Measurements from ENCODE around the gene XRCC3. TPM values are rescaled to one million over a fixed set of nuclear protein-coding genes. Genes with fewer than 3 reads are reported as not detected.
"Not testable (repeated sequence)": the region's sequence is repeated elsewhere in the genome, so short reads cannot be mapped to it uniquely, and the experiment has no call there.

The XRCC3 gene
- total RNA-seq, 1 donor from 2014 or later, result 7.0 TPM

DNA sequence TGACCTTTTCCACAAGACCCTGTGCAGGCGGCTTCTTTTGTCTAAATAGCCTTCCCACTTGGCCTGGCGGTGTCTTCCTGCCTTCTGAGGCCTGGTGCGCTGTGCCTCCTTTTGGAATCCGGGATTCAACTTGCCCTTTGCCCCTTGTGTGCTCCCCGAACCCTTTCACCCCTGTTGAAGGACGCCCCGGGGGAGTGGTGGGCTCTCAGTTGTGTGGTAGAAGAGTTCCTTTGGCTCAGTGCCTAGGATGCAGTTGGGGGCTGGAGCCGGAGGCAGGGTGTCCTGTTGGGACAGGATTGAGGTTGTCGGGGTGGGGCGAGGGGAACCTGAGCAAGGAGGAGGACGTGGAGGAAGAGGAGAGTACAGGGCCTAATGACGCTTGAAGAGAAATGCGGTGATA lies 51.7 kb downstream of the XRCC3 start:
- no peak for DNase-seq

DNA sequence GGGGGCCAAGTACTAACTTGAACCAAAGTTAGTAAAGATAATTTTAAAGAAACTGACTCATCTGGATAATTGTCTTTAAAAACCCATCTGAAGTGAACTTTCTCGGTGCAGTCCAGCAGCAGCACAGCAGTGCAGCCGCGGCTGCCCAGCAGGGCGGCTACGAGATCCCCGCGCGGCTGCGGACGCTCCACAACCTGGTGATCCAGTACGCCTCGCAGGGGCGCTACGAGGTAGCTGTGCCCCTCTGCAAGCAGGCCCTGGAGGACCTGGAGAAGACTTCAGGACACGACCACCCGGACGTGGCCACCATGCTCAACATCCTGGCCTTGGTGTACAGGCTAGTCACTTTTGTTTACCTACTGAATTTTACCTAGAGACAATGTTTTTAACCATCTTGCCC lies 52.7 kb downstream of the XRCC3 start:
- no peak for DNase-seq

DNA sequence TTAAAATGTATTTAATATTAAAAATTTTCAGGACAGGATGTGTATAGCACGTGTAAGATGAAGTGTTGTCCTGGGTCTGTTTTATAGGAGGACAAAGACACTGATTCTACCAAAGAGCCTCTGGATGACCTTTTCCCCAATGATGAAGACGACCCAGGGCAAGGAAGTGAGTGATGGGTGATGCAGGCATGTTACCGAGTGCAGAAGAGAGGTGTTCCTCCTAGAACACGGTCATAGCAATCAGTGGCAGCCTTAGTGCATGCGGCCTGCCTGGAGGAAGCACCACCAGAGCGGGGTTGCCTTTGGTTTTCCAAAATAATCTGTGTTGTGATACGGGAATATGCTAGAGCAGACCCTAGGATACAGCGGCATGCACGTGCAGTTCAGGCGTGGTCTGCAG lies 53.2 kb downstream of the XRCC3 start:
- no peak for DNase-seq

DNA sequence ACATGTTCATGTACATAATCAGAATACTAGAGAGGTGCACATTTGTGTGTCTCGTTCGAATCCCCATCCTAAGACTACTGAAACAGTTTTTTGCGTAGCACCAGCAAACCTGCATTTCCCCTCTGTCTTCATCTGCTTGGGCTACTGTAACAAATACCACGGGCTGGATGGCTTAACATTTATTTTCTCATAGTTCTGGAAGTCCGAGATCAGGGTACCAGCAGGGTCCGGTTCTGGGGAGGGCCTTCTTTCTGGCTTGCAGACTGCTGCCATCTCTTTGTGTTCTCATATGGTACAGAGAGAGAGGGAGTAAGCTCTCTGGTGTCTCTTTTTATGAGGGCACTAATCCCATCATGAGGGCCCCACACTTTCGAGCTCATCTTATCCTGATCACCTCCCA lies 55.6 kb downstream of the XRCC3 start:
- DNase-seq, result no peak

DNA sequence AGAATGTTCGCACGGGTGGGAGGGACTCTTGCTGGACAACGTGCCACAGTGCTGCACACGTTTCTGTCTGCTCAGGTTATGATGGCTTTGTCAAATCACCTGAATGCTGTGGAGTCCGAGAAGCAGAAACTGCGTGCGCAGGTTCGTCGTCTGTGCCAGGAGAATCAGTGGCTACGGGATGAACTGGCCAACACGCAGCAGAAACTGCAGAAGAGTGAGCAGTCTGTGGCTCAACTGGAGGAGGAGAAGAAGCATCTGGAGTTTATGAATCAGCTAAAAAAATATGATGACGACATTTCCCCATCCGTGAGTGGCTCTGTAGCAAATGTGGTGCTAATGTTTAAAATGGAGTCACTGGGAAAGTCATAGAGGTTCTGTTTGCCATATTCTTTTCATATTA lies 57.8 kb downstream of the XRCC3 start:
- no peak for DNase-seq

DNA sequence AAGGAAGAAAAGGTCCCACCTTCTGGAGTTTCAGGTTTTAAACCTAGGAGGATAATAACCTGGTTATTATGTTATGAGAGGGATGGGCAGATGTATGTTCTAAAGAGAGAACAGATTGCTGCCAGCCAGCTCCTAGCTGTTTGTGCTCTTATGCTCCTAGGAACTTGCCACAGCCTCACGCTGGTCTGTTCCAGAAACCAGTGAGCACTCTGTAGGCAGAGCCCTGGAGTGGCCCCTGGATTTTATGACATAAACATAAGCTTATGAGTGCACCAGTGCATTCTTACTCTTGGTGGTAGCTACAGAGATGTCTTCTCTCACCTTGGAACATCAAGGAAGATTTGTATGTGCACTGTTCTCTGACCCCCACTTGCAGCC lies 58.5 kb downstream of the XRCC3 start:
- no peak for DNase-seq

DNA sequence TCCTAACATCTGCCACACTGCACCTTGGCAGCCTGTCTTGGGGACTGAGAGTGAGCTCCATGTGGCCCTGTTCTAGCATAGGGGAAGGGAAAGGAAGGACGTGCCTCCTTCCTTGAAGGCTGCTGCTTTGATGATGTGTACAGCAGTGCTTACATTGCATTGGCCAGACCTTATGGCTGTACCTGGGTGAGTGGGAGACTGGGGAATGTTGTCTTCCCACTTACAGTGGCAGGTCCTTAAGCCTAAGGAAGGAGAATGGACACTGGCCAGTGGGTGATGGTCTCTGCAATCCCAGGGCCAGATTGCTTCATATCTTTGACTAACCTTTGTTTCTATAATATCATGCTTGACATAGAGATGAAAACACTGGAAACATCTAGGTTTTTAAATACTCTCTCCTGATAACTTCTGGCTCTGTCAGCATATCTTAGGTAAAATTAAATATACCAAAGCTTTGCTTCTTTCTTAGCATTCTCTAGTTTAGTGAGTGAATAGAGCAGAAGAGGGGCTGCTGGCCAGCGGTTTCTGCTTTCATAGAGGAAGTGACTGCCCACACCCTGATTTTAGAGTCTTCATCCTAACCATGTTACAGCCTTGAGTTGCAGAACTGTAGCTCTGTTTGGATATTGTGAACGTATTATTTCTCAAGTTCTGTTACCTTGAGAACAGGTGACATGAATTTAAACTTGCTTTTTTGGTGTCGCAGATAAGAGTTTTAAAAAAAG lies 59.1 kb downstream of the XRCC3 start:
- DNase-seq, result no peak

DNA sequence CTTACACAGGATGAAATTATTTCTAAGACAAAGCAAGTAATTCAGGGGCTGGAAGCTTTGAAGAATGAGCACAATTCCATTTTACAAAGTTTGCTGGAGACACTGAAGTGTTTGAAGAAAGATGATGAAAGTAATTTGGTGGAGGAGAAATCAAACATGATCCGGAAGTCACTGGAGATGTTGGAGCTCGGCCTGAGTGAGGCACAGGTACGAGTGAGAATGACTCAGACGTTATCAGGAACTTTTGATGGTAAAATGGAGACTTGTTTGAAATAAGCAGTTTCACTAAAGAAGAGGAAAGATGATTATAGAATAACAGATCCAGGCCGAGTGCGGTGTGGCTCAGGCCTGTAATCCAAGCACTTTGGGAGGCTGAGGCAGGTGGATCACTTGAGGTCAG lies 60.6 kb downstream of the XRCC3 start:
- no peak for DNase-seq

DNA sequence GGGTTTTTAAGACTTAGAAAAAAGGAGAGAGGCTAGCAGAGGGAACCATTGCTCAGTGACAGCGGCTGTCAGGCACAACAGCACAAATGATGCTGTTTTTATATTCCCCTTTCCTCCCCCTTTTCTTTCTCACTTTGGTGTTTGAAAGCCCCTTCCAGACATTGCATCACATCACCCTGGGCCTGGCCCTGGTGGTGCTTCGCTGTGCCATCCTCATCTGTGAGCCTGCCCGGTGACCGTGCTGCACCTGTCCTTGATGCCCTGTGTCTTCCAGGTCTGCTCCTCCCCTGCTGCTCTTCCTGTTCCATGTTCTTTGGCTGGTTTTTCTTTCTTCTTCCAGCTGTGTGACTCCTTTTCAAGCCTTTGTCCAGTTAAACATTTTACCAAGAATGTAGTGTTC lies 61.4 kb downstream of the XRCC3 start:
- DNase-seq, result no peak

DNA sequence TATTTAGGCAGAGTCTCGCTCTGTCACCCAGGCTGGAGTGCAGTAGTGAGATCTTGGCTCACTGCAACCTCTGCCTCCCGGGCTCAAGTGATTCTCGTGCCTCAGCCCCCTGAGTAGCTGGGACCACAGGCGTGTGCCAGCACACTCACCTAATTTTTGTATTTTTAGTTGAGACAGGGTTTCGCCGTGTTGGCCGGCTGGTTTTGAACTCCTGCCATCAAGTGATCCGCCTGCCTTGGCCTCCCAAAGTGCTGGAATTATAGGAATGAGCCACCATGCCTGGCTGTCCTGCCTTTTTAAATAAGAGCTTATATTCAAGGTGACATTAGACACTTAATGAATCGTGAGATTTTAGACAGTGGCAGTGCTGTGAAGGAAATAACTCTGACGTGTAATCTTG lies 61.9 kb downstream of the XRCC3 start:
- not testable (repeated sequence) for DNase-seq

DNA sequence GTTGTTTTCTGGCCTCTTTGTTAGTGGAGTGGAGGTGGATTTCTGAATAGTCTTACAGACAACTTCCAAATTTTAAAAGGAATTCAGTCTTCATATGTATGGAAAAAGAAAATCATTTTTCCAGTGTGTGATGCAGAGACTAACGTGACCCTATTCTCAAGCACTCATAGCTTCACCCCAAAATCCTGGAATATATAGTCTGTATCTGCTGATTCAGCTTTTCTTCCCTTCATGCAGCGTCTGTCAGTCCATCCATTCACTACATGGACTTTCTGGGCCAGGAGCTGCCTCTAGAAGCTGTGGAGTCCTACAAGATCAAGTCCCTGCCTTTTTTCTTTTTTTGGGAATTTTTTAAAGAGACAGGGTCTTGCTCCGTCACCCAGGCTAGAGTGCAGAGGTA lies 62.4 kb downstream of the XRCC3 start:
- no peak for DNase-seq

DNA sequence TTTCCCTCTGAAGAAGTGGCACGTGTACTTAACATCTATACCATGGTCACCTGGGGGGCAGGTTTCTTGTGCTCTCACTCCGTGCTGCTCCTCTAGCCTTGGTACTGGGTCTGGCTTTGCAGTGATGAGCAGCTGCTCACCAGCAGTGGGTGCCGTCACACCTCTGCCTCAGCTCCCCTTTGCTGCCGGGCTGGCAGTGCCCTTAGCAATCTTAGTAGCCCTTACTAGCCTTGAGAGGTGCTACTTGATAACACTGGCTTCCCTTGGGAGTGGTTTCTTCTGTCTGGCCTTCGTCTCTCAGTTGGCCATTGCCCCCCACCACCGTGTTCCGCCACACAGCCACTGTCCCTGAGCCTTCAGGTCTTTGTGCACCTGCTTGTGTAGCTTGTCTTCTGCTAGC lies 63.7 kb downstream of the XRCC3 start:
- no peak for DNase-seq

DNA sequence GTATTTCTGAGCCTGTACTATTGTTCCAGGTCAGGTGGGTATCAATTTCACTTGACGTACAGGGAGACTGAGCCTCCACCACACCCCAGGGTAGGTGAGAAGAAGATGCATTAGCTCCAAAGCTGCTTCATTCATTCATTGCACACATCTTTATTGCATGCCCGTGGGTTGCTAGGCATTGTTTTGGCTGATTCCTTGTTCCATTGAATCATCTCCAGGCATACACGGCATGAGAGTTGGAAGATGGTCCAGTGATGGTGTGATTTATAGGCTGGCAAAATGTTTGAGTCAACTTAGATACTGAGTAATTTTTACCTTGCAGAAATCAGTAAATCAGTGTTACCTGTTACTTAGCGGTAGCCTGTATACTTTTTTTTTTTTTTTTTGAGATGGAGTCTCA lies 65.0 kb downstream of the XRCC3 start:
- no peak for DNase-seq

DNA sequence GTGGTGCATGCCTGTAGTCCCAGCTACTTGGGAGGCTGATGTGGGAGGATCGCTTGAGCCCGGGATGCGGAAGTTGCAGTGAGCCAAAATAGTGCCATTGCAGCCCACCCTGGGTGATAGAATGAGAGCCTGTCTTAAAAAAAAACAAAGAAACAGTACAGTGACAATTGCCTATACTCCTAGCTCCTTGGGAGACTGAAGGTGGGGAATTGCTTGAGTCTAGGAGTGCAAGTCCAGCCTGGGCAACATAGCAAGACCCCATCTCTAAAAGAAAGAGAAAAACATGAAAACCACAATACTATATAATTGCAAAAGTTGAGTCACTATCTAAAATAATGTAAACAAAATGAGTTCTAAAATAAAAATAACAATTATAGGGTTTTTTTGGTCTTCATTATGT lies 66.2 kb downstream of the XRCC3 start:
- DNase-seq, result no peak

Small RNA genes within 50 kb of the gene (small RNA-seq; reads per million reads assigned to genes)
- not detected for gene RF00019

Other genes starting within 250 kb of the XRCC3 start
- 278 TPM for gene CKB, start 192.6 kb downstream of the XRCC3 start, total RNA-seq
- 5.9 TPM for gene TRMT61A, start 186.3 kb downstream of the XRCC3 start, total RNA-seq
- gene BAG5, start 152.8 kb downstream of the XRCC3 start, total RNA-seq, result 46.6 TPM
- gene COA8, start 152.5 kb downstream of the XRCC3 start, total RNA-seq, result 27.5 TPM
- gene KLC1, start 86.2 kb downstream of the XRCC3 start, total RNA-seq, result 355 TPM
- 37.7 TPM for gene ZFYVE21, start 359 bp upstream of the XRCC3 start, total RNA-seq
- gene PPP1R13B, start 132.1 kb upstream of the XRCC3 start, total RNA-seq, result 15.8 TPM
- 1.2 TPM for gene TDRD9, start 213.0 kb upstream of the XRCC3 start, total RNA-seq
- not detected for gene RD3L, start 227.1 kb upstream of the XRCC3 start, total RNA-seq